CD4-positive, CD25-positive, alpha-beta regulatory T cell (primary cell): Measurements from ENCODE around the gene AMPH. TPM values are rescaled to one million over a fixed set of nuclear protein-coding genes. Genes with fewer than 3 reads are reported as not detected.

Source experiments
- ATAC-seq, 2 donors: fragments of 150-1000 bp; cut with Tn5 transposase; one replicate each; pipeline ENCODE4 v1.10.0; 2021; ENCODE audit warnings: low read depth in 2 of 2, moderate number of reproducible peaks in 2 of 2, moderate library complexity in 1 of 2
- DNase-seq, 3 donors: peaks; one replicate each; pipeline versions ENCODE4 v3.0.0 to v3.0.0-alpha.2; 2012 to 2022; ENCODE audit warnings: mixed read lengths in 1 of 3
- H3K27ac ChIP-seq: one replicate; pipeline ENCODE4 v1.7.0; 2013; ENCODE audit warnings: mild to moderate bottlenecking, low read length; ENCODE audit not compliant: insufficient read depth, poor library complexity, severe bottlenecking
- H3K27me3 ChIP-seq: one replicate; pipeline ENCODE4 v1.7.0; 2013; ENCODE audit warnings: low read length; ENCODE audit not compliant: control insufficient read depth, insufficient read depth
- H3K36me3 ChIP-seq: one replicate; pipeline ENCODE4 v1.7.0; 2013; ENCODE audit warnings: mild to moderate bottlenecking, low read length, moderate library complexity; ENCODE audit not compliant: control insufficient read depth, insufficient read depth
- H3K4me1 ChIP-seq: 2 replicates; pipeline ENCODE4 v1.7.0; 2013; ENCODE audit warnings: mild to moderate bottlenecking, low read length; ENCODE audit not compliant: insufficient read depth, control insufficient read depth, poor library complexity, severe bottlenecking
- H3K4me3 ChIP-seq: one replicate; pipeline ENCODE4 v1.7.0; 2013; ENCODE audit warnings: low read depth, mild to moderate bottlenecking, low read length, moderate library complexity
- H3K9me3 ChIP-seq, 2 experiments: 1 replicate in 1 of 2; 2 replicates in 1 of 2; pipeline ENCODE4 v1.7.0; 2013; ENCODE audit warnings: low read length in 2 of 2, mild to moderate bottlenecking in 1 of 2, moderate library complexity in 1 of 2; ENCODE audit not compliant: control insufficient read depth in 2 of 2
- H3K27ac Mint-ChIP-seq, 3 donors: one replicate each; pipeline ENCODE4 v1.8.0; 2020 to 2022; ENCODE audit warnings: mild to moderate bottlenecking in 3 of 3, mixed read lengths in 3 of 3, moderate library complexity in 2 of 3
- H3K27me3 Mint-ChIP-seq: one replicate; pipeline ENCODE4 v1.8.0; 2022; ENCODE audit warnings: mild to moderate bottlenecking, mixed read lengths
- H3K36me3 Mint-ChIP-seq: one replicate; pipeline ENCODE4 v1.8.0; 2020; ENCODE audit warnings: mixed read lengths
- H3K4me1 Mint-ChIP-seq, 4 donors: one replicate each; pipeline ENCODE4 v1.8.0; 2020 to 2022; ENCODE audit warnings: mixed read lengths in 4 of 4, mild to moderate bottlenecking in 1 of 4
- H3K4me3 Mint-ChIP-seq, 4 donors: one replicate each; pipeline ENCODE4 v1.8.0; 2020 to 2022; ENCODE audit warnings: mild to moderate bottlenecking in 4 of 4, mixed read lengths in 4 of 4, moderate library complexity in 3 of 4
- H3K9me3 Mint-ChIP-seq, 7 donors: one replicate each; pipeline ENCODE4 v1.8.0; 2020 to 2022; ENCODE audit warnings: mixed read lengths in 7 of 7, mild to moderate bottlenecking in 3 of 7, moderate library complexity in 2 of 7
- polyA plus RNA-seq, 4 donors: library from polyadenylated mRNA; unstranded; fragments of 300-500 nt; fragmentation: Illumina TruSeq; gene quantifications; one replicate each; pipeline ENCODE4 v1.2.3, GENCODE V29; 2021
- total RNA-seq: library from RNA; stranded (reverse); gene quantifications from one replicate; pipeline ENCODE4 v1.2.3, GENCODE V29; 2022

AMPH gene
- total and polyA plus RNA-seq, 5 donors from 2014 or later: 0.09 to 0.11 (median 0.10) TPM; not detected in 2

DNA sequence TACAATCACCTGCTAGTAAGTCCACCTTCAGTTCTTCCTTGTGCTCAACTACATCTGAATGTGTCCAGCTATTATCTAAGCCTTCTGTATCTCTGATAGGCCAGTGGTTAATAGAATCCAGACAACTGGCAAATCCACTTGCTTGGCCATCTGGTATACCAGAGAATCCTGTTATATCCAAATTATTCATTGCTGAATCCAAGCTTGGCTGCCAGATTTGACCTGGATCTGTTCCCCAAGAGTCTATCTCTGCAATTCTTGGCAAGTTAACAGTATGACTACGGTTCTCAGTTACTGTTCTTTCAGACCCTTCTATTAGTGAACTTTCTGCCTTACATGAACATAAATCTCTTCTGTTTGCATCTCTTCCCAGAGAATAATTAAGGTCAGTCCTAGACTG, 203.1 kb downstream of the AMPH start:
- Histone ChIP-seq H3K27me3 (peaks cover 3% of the 10 kb centered on the region), H3K4me3 (no peak overlapping the region), H3K27ac (no peak overlapping the region), H3K9me3 (no peaks in the 10 kb centered on the region), H3K4me1 (peaks cover 4% of the 10 kb centered on the region), H3K36me3 (no peaks in the 10 kb centered on the region)
- peaks cover 0 to 9% (median 2%) of the 10 kb centered on the region in 7 donors for H3K9me3 Mint-ChIP-seq
- H3K36me3 Mint-ChIP-seq: no peaks in the 10 kb centered on the region
- H3K4me3 Mint-ChIP-seq: no peak overlapping the region
- H3K27me3 Mint-ChIP-seq: no peaks in the 10 kb centered on the region
- peak overlapping the region in 1 of 3 donors; percentile 3 for H3K27ac Mint-ChIP-seq
- ATAC-seq (no peak), DNase-seq (no peak)
- H3K4me1 Mint-ChIP-seq: peaks cover 7 to 44% (median 18%) of the 10 kb centered on the region in 4 donors

DNA sequence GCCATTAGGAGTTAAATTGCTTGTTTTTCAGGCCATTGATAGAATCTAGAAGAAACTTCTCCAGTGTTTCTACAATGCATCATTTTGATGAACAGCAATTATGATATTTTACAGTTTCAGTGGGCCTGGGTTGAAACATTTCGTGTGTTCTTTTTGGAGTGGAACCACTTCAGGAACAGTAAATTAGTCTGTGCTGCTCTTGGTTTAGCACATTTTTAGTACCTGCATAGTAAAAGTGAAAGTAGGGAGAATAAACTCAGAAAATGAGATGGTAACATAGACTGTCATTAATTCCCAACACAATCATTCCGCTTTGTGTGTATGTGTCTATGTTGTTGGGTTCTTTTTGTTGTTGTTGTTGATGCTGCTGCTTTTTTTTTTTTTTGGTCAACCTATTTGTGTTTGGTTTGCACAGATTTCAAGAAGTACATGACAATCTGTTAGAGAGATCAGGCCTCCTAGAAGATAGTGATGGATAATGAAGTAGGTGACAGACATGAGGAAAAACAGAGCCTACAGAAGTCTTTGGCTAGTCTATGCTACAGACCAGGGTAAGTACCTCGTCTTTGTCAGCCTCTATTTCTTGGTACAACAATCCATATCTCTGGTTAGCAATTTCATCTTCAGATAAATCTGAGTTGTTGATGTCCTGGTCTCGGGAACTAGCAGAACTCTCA, 203.8 kb downstream of the AMPH start:
- Mint-ChIP-seq H3K4me1 (peaks cover 7 to 39% (median 18%) of the 10 kb centered on the region in 4 donors), H3K27me3 (no peaks in the 10 kb centered on the region), H3K36me3 (no peaks in the 10 kb centered on the region), H3K9me3 (peaks cover 0 to 9% (median 2%) of the 10 kb centered on the region in 7 donors), H3K27ac (peak overlapping the region in 1 of 3 donors; percentile 57), H3K4me3 (peak overlapping the region in 1 of 4 donors; percentile 52)
- Histone ChIP-seq H3K4me3 (no peak overlapping the region), H3K9me3 (no peaks in the 10 kb centered on the region), H3K36me3 (no peaks in the 10 kb centered on the region), H3K27me3 (peaks cover 3% of the 10 kb centered on the region), H3K27ac (no peak overlapping the region), H3K4me1 (peaks cover 4% of the 10 kb centered on the region)
- ATAC-seq: no peak
- DNase-seq: no peak

- peak in 1 of 3 donors; percentile 30 for DNase-seq
These were observed 205.7 kb downstream of the AMPH start for GRCh38 chr7:38425509-38425908.

DNA sequence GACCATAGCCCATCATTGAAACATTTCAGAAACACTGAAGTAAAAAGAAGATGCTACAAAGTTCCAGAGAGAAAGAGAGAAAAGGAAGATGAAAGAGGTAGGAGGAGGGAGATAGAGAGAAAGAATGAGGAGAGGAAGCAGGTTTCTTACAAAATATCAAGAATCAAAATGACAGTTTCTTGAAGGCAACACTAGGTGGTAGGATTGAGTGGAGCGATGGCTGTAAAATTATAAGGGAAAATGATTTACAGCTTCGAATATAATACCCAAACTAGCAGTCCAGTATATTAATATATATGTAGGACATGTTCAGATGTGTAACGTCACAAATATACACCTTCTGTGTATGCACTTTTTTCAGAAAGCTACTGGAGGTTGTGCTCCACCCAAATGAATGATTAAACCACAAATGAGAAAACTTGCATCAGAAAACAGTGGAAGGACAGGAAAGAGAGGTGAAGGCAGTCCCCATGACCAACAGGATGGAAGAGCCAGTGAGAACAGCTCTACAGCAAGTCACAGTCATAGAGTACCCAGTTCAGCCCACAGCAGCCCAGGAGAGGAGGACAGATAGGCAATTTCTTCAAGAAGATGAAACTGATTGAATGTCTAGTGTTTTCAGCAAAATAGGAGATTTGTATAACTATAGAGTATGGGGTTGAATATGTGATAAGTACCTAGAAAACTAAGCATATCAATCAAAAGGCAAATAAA, 206.3 kb downstream of the AMPH start:
- H3K4me1 Mint-ChIP-seq: peaks cover 7 to 39% (median 18%) of the 10 kb centered on the region in 4 donors
- peak overlapping the region in 1 of 3 donors; percentile 11 for H3K27ac Mint-ChIP-seq
- no peak for DNase-seq
- no peak overlapping the region for H3K27ac ChIP-seq
- ATAC-seq: no peak
- no peaks in the 10 kb centered on the region for H3K36me3 Mint-ChIP-seq
- no peaks in the 10 kb centered on the region for H3K36me3 ChIP-seq
- H3K9me3 Mint-ChIP-seq: peaks cover 0 to 7% (median 0%) of the 10 kb centered on the region in 7 donors
- H3K4me1 ChIP-seq: peaks cover 4% of the 10 kb centered on the region
- H3K4me3 Mint-ChIP-seq: peak overlapping the region in 3 of 4 donors; percentile 9 to 67 (median 44)
- peaks cover 4% of the 10 kb centered on the region for H3K27me3 Mint-ChIP-seq
- H3K9me3 ChIP-seq: no peaks in the 10 kb centered on the region
- H3K4me3 ChIP-seq: peak overlapping the region; percentile 1
- peaks cover 5% of the 10 kb centered on the region for H3K27me3 ChIP-seq

More at GRCh38 chr7:38425509-38425908, 205.7 kb downstream of the AMPH start:
- Histone ChIP-seq H3K9me3 (no peaks in the 10 kb centered on the region), H3K36me3 (no peaks in the 10 kb centered on the region), H3K27ac (no peak overlapping the region), H3K27me3 (peaks cover 5% of the 10 kb centered on the region), H3K4me3 (peak overlapping the region; percentile 1), H3K4me1 (peaks cover 4% of the 10 kb centered on the region)
- Mint-ChIP-seq H3K4me1 (peaks cover 7 to 39% (median 18%) of the 10 kb centered on the region in 4 donors), H3K36me3 (no peaks in the 10 kb centered on the region), H3K9me3 (peaks cover 0 to 7% (median 0%) of the 10 kb centered on the region in 7 donors), H3K27me3 (peaks cover 4% of the 10 kb centered on the region), H3K4me3 (peak overlapping the region in 2 of 4 donors; percentile 65 to 67), H3K27ac (peak overlapping the region in 2 of 3 donors; percentile 63 to 69)
- peak in 1 of 2 donors; percentile 48 for ATAC-seq

DNA sequence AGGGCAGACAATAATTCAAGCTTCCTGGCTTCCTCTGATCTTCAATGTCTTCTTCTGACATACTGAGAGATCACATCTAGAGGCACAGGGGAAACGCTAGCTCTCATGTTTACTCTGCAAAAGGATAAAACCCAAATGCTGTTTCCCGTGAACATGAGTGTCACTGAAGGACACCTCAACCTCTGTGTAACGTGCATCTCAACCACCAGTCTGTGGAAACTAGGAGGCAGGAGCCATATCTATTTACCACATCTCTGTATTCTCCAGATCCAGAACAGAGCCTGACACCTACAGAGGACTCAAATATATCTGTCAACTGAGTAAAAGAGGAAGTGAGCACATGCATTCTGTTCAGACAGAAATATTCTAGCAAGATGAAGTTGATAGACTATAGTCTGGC, 217.4 kb downstream of the AMPH start:
- DNase-seq: no peak
- Mint-ChIP-seq H3K4me3 (no peak overlapping the region), H3K27me3 (peaks cover 17% of the 10 kb centered on the region), H3K4me1 (peaks cover 0 to 12% (median 0%) of the 10 kb centered on the region in 4 donors), H3K9me3 (peaks cover 0 to 5% (median 0%) of the 10 kb centered on the region in 7 donors), H3K27ac (peak overlapping the region in 1 of 3 donors; percentile 17), H3K36me3 (no peaks in the 10 kb centered on the region)
- Histone ChIP-seq H3K27me3 (peaks cover 12% of the 10 kb centered on the region), H3K4me1 (no peaks in the 10 kb centered on the region), H3K27ac (no peak overlapping the region), H3K9me3 (no peaks in the 10 kb centered on the region), H3K4me3 (no peak overlapping the region), H3K36me3 (no peaks in the 10 kb centered on the region)
- peak in 1 of 2 donors; percentile 34 for ATAC-seq

DNA sequence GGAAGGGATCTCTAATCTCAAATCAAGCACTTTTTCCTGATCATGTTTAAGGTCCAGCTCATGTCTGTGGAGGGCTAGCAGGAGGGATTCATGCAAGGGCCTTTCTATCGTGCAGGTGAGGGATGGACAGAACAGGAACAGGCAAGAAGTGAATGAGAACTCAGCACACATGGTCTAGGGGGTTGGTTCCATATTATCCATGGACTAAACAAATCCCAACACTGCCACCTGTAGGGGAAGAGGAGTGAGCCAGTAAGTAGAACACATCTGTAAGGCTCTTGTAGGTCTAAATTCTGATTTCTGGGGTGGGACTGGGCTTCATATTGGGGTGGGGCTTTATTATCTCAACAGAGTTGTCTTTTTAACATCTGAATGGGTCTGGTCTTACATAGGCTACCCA, 219.8 kb downstream of the AMPH start:
- H3K9me3 Mint-ChIP-seq: peaks cover 0 to 3% (median 1%) of the 10 kb centered on the region in 7 donors
- no peaks in the 10 kb centered on the region for H3K9me3 ChIP-seq

GRCh38 chr7:38410056-38410455, 221.1 kb downstream of the AMPH start:
- ATAC-seq (no peak), DNase-seq (no peak)
- no peak overlapping the region for H3K4me3 ChIP-seq
- Mint-ChIP-seq H3K9me3 (peaks cover 0 to 3% (median 2%) of the 10 kb centered on the region in 7 donors), H3K4me1 (peaks cover 0 to 12% (median 0%) of the 10 kb centered on the region in 4 donors), H3K27ac (no peak overlapping the region), H3K27me3 (no peaks in the 10 kb centered on the region), H3K36me3 (no peaks in the 10 kb centered on the region), H3K4me3 (no peak overlapping the region)
- H3K27ac ChIP-seq: no peak overlapping the region
- peaks cover 3% of the 10 kb centered on the region in 2 experiments for H3K9me3 ChIP-seq
- no peaks in the 10 kb centered on the region for H3K36me3 ChIP-seq
- H3K4me1 ChIP-seq: no peaks in the 10 kb centered on the region
- peaks cover 7% of the 10 kb centered on the region for H3K27me3 ChIP-seq

More for the DNA sequence above, 219.8 kb downstream of the AMPH start:
- ATAC-seq (no peak), DNase-seq (peak in 1 of 3 donors; percentile 20)
- Histone ChIP-seq H3K4me1 (no peaks in the 10 kb centered on the region), H3K27ac (no peak overlapping the region), H3K36me3 (no peaks in the 10 kb centered on the region), H3K4me3 (no peak overlapping the region), H3K27me3 (peaks cover 12% of the 10 kb centered on the region)
- H3K27me3 Mint-ChIP-seq: no peaks in the 10 kb centered on the region
- H3K36me3 Mint-ChIP-seq: no peaks in the 10 kb centered on the region
- no peak overlapping the region for H3K27ac Mint-ChIP-seq
- H3K4me1 Mint-ChIP-seq: peaks cover 0 to 12% (median 0%) of the 10 kb centered on the region in 4 donors
- no peak overlapping the region for H3K4me3 Mint-ChIP-seq
